ENCODE results near the gene CKS1B. TPM values are rescaled to one million over a fixed set of nuclear protein-coding genes. Genes with fewer than 3 reads are reported as not detected.
A peak's percentile ranks its signal among the peaks of the same experiment; 100 is the strongest.

Gene CKS1B
- total and polyA plus RNA-seq, 9 of the 15 experiments (the other 6 are each of a cell fraction or from before 2014, with no cell fraction given): 215 to 1,103 (median 460) TPM

DNA sequence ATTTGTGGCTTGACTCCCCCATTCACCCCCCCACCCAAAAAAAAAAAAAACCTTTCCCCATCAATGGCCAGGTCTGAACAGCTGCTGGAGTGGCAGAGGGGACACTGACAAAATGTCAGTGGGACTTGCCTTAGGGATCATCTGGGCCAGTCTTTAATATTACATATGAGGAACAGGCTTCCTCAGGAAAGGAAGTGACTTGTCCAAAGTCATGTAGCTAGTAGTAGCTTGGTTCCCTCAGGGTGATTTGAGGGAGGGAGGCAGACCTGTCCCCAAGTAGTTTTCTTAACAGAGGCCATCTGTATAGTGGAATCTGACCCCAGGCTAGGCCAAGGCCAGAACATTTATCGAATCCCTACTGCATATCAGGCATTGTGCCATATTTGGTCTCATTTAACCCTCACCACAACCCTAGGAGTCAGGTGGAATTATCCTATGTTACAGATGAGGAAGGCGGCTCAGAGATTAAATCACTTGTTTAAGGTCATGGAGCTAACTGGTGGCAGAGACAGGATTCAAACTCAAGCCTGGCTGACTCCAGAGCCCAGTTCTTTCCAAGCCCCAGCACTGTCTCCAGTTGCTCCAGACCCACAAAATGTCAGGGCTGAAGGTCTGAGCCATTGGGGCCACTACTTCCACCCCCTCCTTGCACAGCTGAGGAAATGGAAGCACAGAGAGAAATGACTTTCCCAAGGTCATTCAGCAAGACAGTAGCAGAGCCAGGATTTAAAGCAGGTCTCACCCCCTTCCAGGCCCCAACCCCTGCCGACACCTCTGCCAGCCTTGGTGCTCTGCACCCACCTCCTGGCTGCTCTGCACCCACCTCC is 38.5 kb downstream of the CKS1B start (continued):
- 0 out of 2 replicates have a peak, but pooled peaks have one; percentile 13 for TF ChIP-seq NFIC (IDR thresholded peaks at IDR 0.05)
- TF ChIP-seq BCOR (IDR thresholded peaks at IDR 0.05): peak; percentile 26; the same call in 1 of the 2 replicates
- TF ChIP-seq HDAC2 (IDR thresholded peaks at IDR 0.05): 0 out of 2 replicates have a peak, but pooled peaks have one; percentile 41
- peak in 1 of 3 experiments; percentile 46 for TF ChIP-seq YY1 (IDR thresholded peaks at IDR 0.05; ENCODE audit: borderline replicate concordance in 1 of 3, control insufficient read depth in 1 of 3, extremely low read depth in 1 of 3, insufficient read depth in 3 of 3, insufficient read length in 1 of 3, insufficient replicate concordance in 2 of 3, low read depth in 1 of 3, low read length in 2 of 3)
- peak; percentile 56 for TF ChIP-seq CBFA2T3 (IDR thresholded peaks at IDR 0.05)
- TF ChIP-seq TCF7L2 (IDR thresholded peaks at IDR 0.05; ENCODE audit: low read depth, low read length): no peak
- TF ChIP-seq ETS2 (tag; IDR thresholded peaks at IDR 0.05; ENCODE audit: borderline replicate concordance, poor library complexity, severe bottlenecking): no peak
- TF ChIP-seq ZFX (CRISPR knock-in tag; IDR thresholded peaks at IDR 0.05): peak; percentile 13; the same call in 1 of the 2 replicates
- TF ChIP-seq MAZ (CRISPR knock-in tag; conservative IDR thresholded peaks at IDR 0.05 in 1 of 2, IDR thresholded peaks at IDR 0.05 in 1 of 2): 0 out of 4 replicates have a peak, but pooled peaks of 1 of the 2 experiments have one; percentile 23
- TF ChIP-seq, protein P1, sequence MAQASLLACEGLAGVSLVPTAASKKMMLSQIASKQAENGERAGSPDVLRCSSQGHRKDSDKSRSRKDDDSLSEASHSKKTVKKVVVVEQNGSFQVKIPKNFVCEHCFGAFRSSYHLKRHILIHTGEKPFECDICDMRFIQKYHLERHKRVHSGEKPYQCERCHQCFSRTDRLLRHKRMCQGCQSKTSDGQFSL (CRISPR knock-in tag; IDR thresholded peaks at IDR 0.05): no peak
- TF ChIP-seq, protein P1 (tag; IDR thresholded peaks at IDR 0.05): no peak; a peak in 1 of 4 replicates
- TF ChIP-seq, protein P2, sequence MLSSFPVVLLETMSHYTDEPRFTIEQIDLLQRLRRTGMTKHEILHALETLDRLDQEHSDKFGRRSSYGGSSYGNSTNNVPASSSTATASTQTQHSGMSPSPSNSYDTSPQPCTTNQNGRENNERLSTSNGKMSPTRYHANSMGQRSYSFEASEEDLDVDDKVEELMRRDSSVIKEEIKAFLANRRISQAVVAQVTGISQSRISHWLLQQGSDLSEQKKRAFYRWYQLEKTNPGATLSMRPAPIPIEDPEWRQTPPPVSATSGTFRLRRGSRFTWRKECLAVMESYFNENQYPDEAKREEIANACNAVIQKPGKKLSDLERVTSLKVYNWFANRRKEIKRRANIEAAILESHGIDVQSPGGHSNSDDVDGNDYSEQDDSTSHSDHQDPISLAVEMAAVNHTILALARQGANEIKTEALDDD (IDR thresholded peaks at IDR 0.05): 0 out of 2 replicates have a peak, but pooled peaks have one; percentile 27
- TF ChIP-seq, protein P3, sequence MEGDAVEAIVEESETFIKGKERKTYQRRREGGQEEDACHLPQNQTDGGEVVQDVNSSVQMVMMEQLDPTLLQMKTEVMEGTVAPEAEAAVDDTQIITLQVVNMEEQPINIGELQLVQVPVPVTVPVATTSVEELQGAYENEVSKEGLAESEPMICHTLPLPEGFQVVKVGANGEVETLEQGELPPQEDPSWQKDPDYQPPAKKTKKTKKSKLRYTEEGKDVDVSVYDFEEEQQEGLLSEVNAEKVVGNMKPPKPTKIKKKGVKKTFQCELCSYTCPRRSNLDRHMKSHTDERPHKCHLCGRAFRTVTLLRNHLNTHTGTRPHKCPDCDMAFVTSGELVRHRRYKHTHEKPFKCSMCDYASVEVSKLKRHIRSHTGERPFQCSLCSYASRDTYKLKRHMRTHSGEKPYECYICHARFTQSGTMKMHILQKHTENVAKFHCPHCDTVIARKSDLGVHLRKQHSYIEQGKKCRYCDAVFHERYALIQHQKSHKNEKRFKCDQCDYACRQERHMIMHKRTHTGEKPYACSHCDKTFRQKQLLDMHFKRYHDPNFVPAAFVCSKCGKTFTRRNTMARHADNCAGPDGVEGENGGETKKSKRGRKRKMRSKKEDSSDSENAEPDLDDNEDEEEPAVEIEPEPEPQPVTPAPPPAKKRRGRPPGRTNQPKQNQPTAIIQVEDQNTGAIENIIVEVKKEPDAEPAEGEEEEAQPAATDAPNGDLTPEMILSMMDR (IDR thresholded peaks at IDR 0.05 in 2 of 3, conservative IDR thresholded peaks at IDR 0.05 in 1 of 3; ENCODE audit: insufficient read depth in 2 of 3, low read depth in 1 of 3, low read length in 3 of 3): no peak
- TF ChIP-seq KDM1A (IDR thresholded peaks at IDR 0.05): peak; percentile 35 to 44; a peak in 3 of 4 replicates
- TF ChIP-seq RBFOX2 (IDR thresholded peaks at IDR 0.05; ENCODE audit: low read depth, low read length): peak; percentile 35; the same call in 1 of the 2 replicates
- TF ChIP-seq RBM15 (IDR thresholded peaks at IDR 0.05; ENCODE audit: insufficient read depth, low read length): no peak
- no peak for TF ChIP-seq NCOA6 (IDR thresholded peaks at IDR 0.05)
- TF ChIP-seq HNRNPK (IDR thresholded peaks at IDR 0.05; ENCODE audit: low read depth, low read length, poor library complexity, severe bottlenecking): no peak
- 0 out of 2 replicates have a peak, but pooled peaks have one; percentile 10 for TF ChIP-seq ZNF175 (CRISPR knock-in tag; IDR thresholded peaks at IDR 0.05; ENCODE audit: low read depth)
- peak in 1 of 2 experiments; percentile 40; a peak in 1 of 4 replicates for TF ChIP-seq RCOR1 (IDR thresholded peaks at IDR 0.05; ENCODE audit: borderline replicate concordance in 1 of 2, low read depth in 2 of 2, low read length in 2 of 2)
- TF ChIP-seq TSC22D4 (tag; IDR thresholded peaks at IDR 0.05): no peak
- no peak for TF ChIP-seq ZSCAN32 (CRISPR knock-in tag; IDR thresholded peaks at IDR 0.05)
- 0 out of 2 replicates have a peak, but pooled peaks have one; percentile 33 for TF ChIP-seq POLR2A (conservative IDR thresholded peaks at IDR 0.05)
